Dermis microvascular lymphatic vessel endothelial cell (primary cell): Measurements from ENCODE around the gene IMMP2L. TPM values are rescaled to one million over a fixed set of nuclear protein-coding genes. Genes with fewer than 3 reads are reported as not detected.
"Not testable (repeated sequence)": the region's sequence is repeated elsewhere in the genome, so short reads cannot be mapped to it uniquely, and the experiment has no call there.

Experiments used
- DNase-seq, 2 donors: peaks; one replicate each; pipeline versions ENCODE4 v3.0.0 to v3.0.0-alpha.2; 2010; ENCODE audit warnings: low read depth in 2 of 2
- total RNA-seq: library from RNA; depleted of rRNA; stranded (reverse); fragments of >200 nt; gene quantifications from 2 replicates; pipeline ENCODE4 v1.2.1, GENCODE V29; 2014

The IMMP2L gene
- total RNA-seq, 1 donor from 2014 or later, result 6.0 TPM

- DNase-seq, result no peak
Measured at GRCh38 chr7:110760341-110760740, 802.0 kb downstream of the IMMP2L start.

- DNase-seq, result no peak
Measured at GRCh38 chr7:110759069-110759468, 803.2 kb downstream of the IMMP2L start.

DNA sequence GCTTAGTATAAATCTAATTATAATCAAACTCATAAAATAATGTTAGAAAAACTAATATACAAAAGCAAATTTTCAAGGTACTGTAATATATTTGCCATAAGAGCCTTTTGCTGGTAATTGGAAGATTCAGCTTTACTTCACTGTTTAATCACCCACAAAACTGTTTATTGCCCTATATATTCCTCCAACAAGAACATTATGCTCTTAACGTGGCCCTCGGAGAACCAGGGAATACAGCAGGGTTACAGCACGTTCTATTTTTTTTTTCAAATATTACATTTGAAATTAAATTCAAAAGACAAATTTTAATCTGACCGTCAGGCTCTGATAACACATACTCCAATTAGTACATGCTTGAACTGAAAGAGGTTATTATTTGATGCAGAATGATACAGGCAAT lies 807.6 kb downstream of the IMMP2L start:
- no peak for DNase-seq

- no peak for DNase-seq
Measured at GRCh38 chr7:110750931-110751605, 811.2 kb downstream of the IMMP2L start.

- no peak for DNase-seq
Measured at GRCh38 chr7:110733221-110733620, 829.1 kb downstream of the IMMP2L start.

GRCh38 chr7:110724811-110725210 lies 837.5 kb downstream of the IMMP2L start:
- DNase-seq, result no peak

- DNase-seq, result no peak
Measured at GRCh38 chr7:110721395-110721794, 840.9 kb downstream of the IMMP2L start.

DNA sequence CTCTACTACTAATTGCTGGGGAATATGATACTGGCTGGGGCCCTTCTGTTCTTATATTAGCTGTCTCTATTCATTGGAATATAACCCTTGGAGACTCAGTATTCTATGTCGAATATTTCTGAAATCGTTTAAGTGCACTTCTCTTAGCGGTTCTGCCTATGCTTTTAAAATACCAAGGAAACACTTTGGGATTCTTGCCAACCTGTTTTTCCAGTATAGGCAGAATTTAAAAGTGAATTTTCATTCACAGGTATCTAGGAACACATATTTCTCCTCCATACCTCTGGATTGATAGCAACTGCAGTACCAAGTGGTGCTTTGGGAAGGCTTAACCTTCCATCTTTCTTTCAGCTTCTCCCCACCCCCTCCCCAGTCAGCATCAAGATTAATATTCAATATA lies 841.7 kb downstream of the IMMP2L start:
- DNase-seq, result no peak

- DNase-seq, result no peak
Measured at GRCh38 chr7:110719741-110720140, 842.6 kb downstream of the IMMP2L start.

DNA sequence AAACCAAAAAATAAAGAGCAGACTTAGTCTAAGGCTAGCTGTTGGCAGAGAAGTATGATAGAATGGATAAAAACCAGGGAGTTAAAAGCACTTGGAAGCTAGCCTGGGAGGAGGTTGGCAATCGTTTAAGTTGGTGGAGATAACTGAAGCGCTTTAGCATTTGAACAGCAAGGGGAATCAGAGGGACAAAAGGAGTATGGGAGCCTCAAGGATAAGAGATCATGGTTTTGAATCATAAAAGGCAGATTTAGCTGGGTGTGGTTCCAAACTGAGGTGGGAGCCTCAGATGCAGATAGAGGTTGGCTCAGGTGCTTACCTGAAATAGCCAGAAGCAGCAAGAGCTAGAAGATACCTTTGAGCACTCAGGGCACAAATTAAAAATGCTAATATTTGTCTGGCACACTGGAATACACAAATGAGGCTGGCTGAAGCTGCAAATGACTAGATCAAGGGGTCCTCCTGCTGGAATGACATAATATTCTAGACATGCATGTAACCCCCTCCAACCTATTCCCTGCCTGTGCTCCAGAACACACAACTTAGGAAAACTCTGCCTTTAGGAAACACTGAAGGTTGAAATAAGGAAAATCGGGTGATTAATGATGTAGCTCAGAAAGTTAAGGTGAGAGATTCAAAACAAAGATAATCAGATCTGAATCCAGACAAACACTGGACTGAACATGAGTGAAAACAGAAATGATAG lies 843.6 kb downstream of the IMMP2L start:
- no peak for DNase-seq

GRCh38 chr7:110704225-110704624 lies 858.1 kb downstream of the IMMP2L start:
- DNase-seq, result no peak

DNA sequence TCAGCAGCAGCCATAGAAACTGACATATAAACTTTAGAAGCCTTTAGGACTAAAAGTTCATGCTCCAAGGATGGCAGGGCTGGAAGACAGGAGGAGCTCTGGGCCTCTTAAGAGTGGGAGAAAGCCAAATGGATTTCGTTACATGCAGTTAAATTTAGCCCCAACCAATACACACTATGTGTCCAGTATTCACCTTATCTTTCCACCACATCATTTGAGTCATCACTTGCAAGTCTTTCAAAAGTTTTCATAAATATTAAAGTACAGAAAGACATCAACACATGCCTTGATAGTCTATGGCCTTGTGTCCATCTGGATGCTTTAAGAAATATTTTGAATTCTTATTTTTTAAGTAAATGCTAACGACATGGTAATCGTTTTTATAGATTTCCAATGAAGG lies 863.7 kb downstream of the IMMP2L start:
- no peak for DNase-seq

GRCh38 chr7:110693344-110693743 lies 868.9 kb downstream of the IMMP2L start:
- no peak for DNase-seq

GRCh38 chr7:110688908-110689307 lies 873.4 kb downstream of the IMMP2L start:
- no peak for DNase-seq

- DNase-seq, result no peak
Measured at GRCh38 chr7:110685899-110686298, 876.4 kb downstream of the IMMP2L start.

DNA sequence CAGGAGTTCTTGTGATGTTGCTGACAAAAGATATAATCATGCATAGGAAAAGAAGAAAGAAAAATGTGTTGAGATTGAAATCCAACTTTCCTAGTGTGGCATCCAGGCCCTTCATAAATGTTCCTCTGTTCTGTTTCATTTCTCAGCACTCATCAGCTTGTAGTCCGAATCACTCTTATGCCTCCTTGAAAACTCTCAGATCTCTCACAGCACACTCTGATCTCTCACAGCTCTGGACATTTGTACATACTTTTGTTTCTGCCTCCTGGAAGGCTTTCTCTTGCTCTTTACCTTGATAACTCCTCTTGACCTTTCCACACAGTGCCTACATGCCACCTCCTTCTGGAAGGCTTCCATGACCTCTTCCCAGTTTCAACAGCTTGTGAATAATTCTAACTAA lies 880.4 kb downstream of the IMMP2L start:
- no peak for DNase-seq

DNA sequence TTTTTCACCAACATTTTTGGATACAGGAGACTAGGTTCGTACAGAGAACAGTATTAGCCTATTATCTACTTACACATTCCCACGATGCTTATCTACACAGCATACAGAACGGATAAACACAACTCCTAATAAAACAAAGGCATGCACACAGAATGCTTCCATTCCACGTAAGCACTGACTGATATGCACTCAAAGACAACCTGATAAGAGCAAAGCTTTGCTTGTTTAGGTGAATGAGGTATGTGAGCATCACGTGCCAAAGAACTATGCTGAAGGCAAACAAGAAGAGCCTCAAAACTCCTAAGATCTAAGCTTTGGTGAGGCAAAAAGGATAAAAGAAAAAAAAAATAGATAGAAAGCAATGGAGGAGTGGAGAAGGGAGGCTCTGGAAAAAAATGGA lies 884.9 kb downstream of the IMMP2L start:
- DNase-seq, result no peak

- DNase-seq, result no peak
Measured at GRCh38 chr7:110676785-110677184, 885.5 kb downstream of the IMMP2L start.

GRCh38 chr7:110675383-110676103 lies 886.7 kb downstream of the IMMP2L start:
- no peak for DNase-seq

GRCh38 chr7:110673148-110673547 lies 889.1 kb downstream of the IMMP2L start:
- DNase-seq, result no peak

GRCh38 chr7:110669410-110669809 lies 892.9 kb downstream of the IMMP2L start:
- no peak for DNase-seq

GRCh38 chr7:110664803-110665202 lies 897.5 kb downstream of the IMMP2L start:
- no peak for DNase-seq

- DNase-seq, result not testable (repeated sequence)
Measured at GRCh38 chr7:110660637-110661036, 901.7 kb downstream of the IMMP2L start.
